ENCODE measurements around the gene FNDC3B. TPM values are rescaled to one million over a fixed set of nuclear protein-coding genes. Genes with fewer than 3 reads are reported as not detected.

Gene FNDC3B
- total and polyA plus RNA-seq, 9 of the 15 experiments (the other 6 are each of a cell fraction or from before 2014, with no cell fraction given) = 7.0 to 35.8 (median 16.2) TPM

GRCh38 chr3:172359231-172359630, 319.9 kb downstream of the FNDC3B start:
- ChIA-PET CTCF (ENCODE audit: low intra/inter-chr PET ratio) (interaction anchor here (0.8 kb wide), 1 partner anchor 236 kb away, joined by 4 read pairs; no protein-coding TSS in a partner anchor), POLR2A (no interaction called here)
- H3K27me3 ChIP-seq (ENCODE audit: control insufficient read depth in 2 of 2, insufficient read depth in 2 of 2, low read length in 2 of 2) = no peaks in the 10 kb centered on the region
- H3K9me3 ChIP-seq (replicated peaks; ENCODE audit: control insufficient read depth, insufficient read depth, low read depth, low read length) = no peaks in the 10 kb centered on the region
- no peak overlapping the region for H3K9ac ChIP-seq (ENCODE audit: insufficient read depth in 1 of 2, low read depth in 2 of 2, low read length in 2 of 2)
- H4K20me1 ChIP-seq (replicated peaks; ENCODE audit: control insufficient read depth, insufficient read depth, low read length) = no peaks in the 10 kb centered on the region
- no peak overlapping the region for H2AFZ ChIP-seq (ENCODE audit: low read depth, low read length)
- 100% methylated on average over 1 of the region's 1 CpG for WGBS (ENCODE audit: insufficient coverage, low coverage, missing lambda C conversion rate)
- no peak overlapping the region for H3K27ac ChIP-seq (ENCODE audit: extremely low read depth, low read depth, low read length)
- H3K4me3 ChIP-seq = no peak overlapping the region
- ATAC-seq = no peak
- H3K4me1 ChIP-seq (replicated peaks in 1 of 2; ENCODE audit: control insufficient read depth in 2 of 2, insufficient read depth in 2 of 2, low read length in 2 of 2) = no peaks in the 10 kb centered on the region
- intact Hi-C loops (cut with micrococcal nuclease) = no loop called here
- TF ChIP-seq ZNF184 (CRISPR knock-in tag; IDR thresholded peaks at IDR 0.05) (no peak), ZSCAN29 (IDR thresholded peaks at IDR 0.05) (no peak), TCF7L2 (IDR thresholded peaks at IDR 0.05; ENCODE audit: low read depth, low read length) (no peak), MXD1 (CRISPR knock-in tag; IDR thresholded peaks at IDR 0.05; ENCODE audit: borderline replicate concordance, poor library complexity, severe bottlenecking) (no peak), ARID3B (CRISPR knock-in tag; IDR thresholded peaks at IDR 0.05; ENCODE audit: borderline replicate concordance) (no peak), KDM4B (IDR thresholded peaks at IDR 0.05; ENCODE audit: borderline replicate concordance in 2 of 2, low read depth in 1 of 2) (no peak), ZNF707 (CRISPR knock-in tag; conservative IDR thresholded peaks at IDR 0.05) (no peak), HMG20A (CRISPR knock-in tag; conservative IDR thresholded peaks at IDR 0.05) (no peak), TFAP4 (CRISPR knock-in tag; IDR thresholded peaks at IDR 0.05; ENCODE audit: borderline replicate concordance) (no peak), NBN (IDR thresholded peaks at IDR 0.05; ENCODE audit: low read depth) (no peak), NR2C2 (CRISPR knock-in tag; IDR thresholded peaks at IDR 0.05) (no peak), NR2C2 (tag; IDR thresholded peaks at IDR 0.05) (no peak)
- in situ Hi-C loops (cut with MboI) = no loop called here
- H3K9me1 ChIP-seq (ENCODE audit: control insufficient read depth, insufficient read depth, low read length) = no peaks in the 10 kb centered on the region
- no peaks in the 10 kb centered on the region for H3K79me2 ChIP-seq (ENCODE audit: control insufficient read depth, insufficient read depth, low read length)
- H3K36me3 ChIP-seq (ENCODE audit: control insufficient read depth, insufficient read depth, low read length) = peaks cover 51% of the 10 kb centered on the region
- FAIRE-seq = no peak
- BruUV-seq (replicated peaks) = no TSS peak
- no peak overlapping the region for H3K4me2 ChIP-seq (ENCODE audit: insufficient read depth, low read length)
- DNase-seq (ENCODE audit: extremely low read depth in 1 of 4, low spot score in 3 of 4) = no peak
